ENCODE data around the gene CCNB1. TPM values are rescaled to one million over a fixed set of nuclear protein-coding genes. Genes with fewer than 3 reads are reported as not detected.

The CCNB1 gene
- 8.5 and 34.5 TPM in 2 replicates for total RNA-seq

GRCh38 chr5:69166686-69167492, at the start of gene CCNB1:
Gene CCNB1, plus strand, starts transcription at chr5:69167150. Its CDS starts 113 bp downstream, at chr5:69167263.

GRCh38 chr5:69189162-69190086, 22.5 kb downstream of the CCNB1 start, which contains the start of gene CENPH:
Gene CENPH, plus strand, starts transcription at chr5:69189583. Its CDS starts 52 bp downstream, at chr5:69189635.

Other genes with a start within 250 kb of the CCNB1 start
- gene SLC30A5, start 73.1 kb upstream of the CCNB1 start, total RNA-seq = 46.9 and 50.6 TPM in 2 replicates
- gene CENPH, start 22.4 kb downstream of the CCNB1 start, total RNA-seq = 7.2 and 9.6 TPM in 2 replicates
- gene CDK7, start 67.7 kb downstream of the CCNB1 start, total RNA-seq = 61.7 and 77.6 TPM in 2 replicates
- gene CCDC125, start 165.7 kb downstream of the CCNB1 start, total RNA-seq = 3.8 and 3.9 TPM in 2 replicates
- gene AK6, start 202.4 kb downstream of the CCNB1 start, total RNA-seq = 26.0 and 30.3 TPM in 2 replicates
- 60.5 and 74.7 TPM in 2 replicates for gene TAF9, start 202.4 kb downstream of the CCNB1 start, total RNA-seq
- 18.8 and 20.0 TPM in 2 replicates for gene RAD17, start 202.7 kb downstream of the CCNB1 start, total RNA-seq
- gene MARVELD2, start 248.0 kb downstream of the CCNB1 start, total RNA-seq = 24.8 and 27.3 TPM in 2 replicates